ENCODE results near the gene C10orf71.

Gene C10orf71

GRCh38 chr10:49297818-49298670 is 926 bp upstream of the C10orf71 start:
- peaks cover 4% of the 10 kb centered on the region for H3K4me1 ChIP-seq (ENCODE audit: control insufficient read depth, insufficient read depth, low read length)
- no peak overlapping the region for H3K9ac ChIP-seq (ENCODE audit: low read depth, low read length)
- no peak overlapping the region for H3K4me3 ChIP-seq (ENCODE audit: low read depth, low read length)
- no peaks in the 10 kb centered on the region for H3K9me3 ChIP-seq (ENCODE audit: control insufficient read depth, insufficient read depth, low read length)
- H3K36me3 ChIP-seq (ENCODE audit: control insufficient read depth, insufficient read depth, low read length), result no peaks in the 10 kb centered on the region
- no peaks in the 10 kb centered on the region for H3K27me3 ChIP-seq (ENCODE audit: control insufficient read depth, insufficient read depth, low read length)

GRCh38 chr10:49298671-49298982 is 343 bp upstream of the C10orf71 start:
- Histone ChIP-seq H3K9ac (ENCODE audit: low read depth, low read length) (no peak overlapping the region), H3K4me1 (ENCODE audit: control insufficient read depth, insufficient read depth, low read length) (peaks cover 4% of the 10 kb centered on the region), H3K4me3 (ENCODE audit: low read depth, low read length) (no peak overlapping the region), H3K36me3 (ENCODE audit: control insufficient read depth, insufficient read depth, low read length) (no peaks in the 10 kb centered on the region), H3K27me3 (ENCODE audit: control insufficient read depth, insufficient read depth, low read length) (no peaks in the 10 kb centered on the region), H3K9me3 (ENCODE audit: control insufficient read depth, insufficient read depth, low read length) (no peaks in the 10 kb centered on the region)

GRCh38 chr10:49299816-49300139 is 808 bp downstream of the C10orf71 start:
- Histone ChIP-seq H3K27me3 (ENCODE audit: control insufficient read depth, insufficient read depth, low read length) (no peaks in the 10 kb centered on the region), H3K4me3 (ENCODE audit: low read depth, low read length) (no peak overlapping the region), H3K4me1 (ENCODE audit: control insufficient read depth, insufficient read depth, low read length) (peaks cover 6% of the 10 kb centered on the region), H3K36me3 (ENCODE audit: control insufficient read depth, insufficient read depth, low read length) (no peaks in the 10 kb centered on the region), H3K9ac (ENCODE audit: low read depth, low read length) (no peak overlapping the region), H3K9me3 (ENCODE audit: control insufficient read depth, insufficient read depth, low read length) (no peaks in the 10 kb centered on the region)

GRCh38 chr10:49300140-49300974 is 1.4 kb downstream of the C10orf71 start:
- Histone ChIP-seq H3K9ac (ENCODE audit: low read depth, low read length) (no peak overlapping the region), H3K4me1 (ENCODE audit: control insufficient read depth, insufficient read depth, low read length) (peaks cover 6% of the 10 kb centered on the region), H3K9me3 (ENCODE audit: control insufficient read depth, insufficient read depth, low read length) (no peaks in the 10 kb centered on the region), H3K36me3 (ENCODE audit: control insufficient read depth, insufficient read depth, low read length) (no peaks in the 10 kb centered on the region), H3K4me3 (ENCODE audit: low read depth, low read length) (no peak overlapping the region), H3K27me3 (ENCODE audit: control insufficient read depth, insufficient read depth, low read length) (no peaks in the 10 kb centered on the region)

- no peaks in the 10 kb centered on the region for H3K9me3 ChIP-seq (ENCODE audit: control insufficient read depth, insufficient read depth, low read length)
- no peak overlapping the region for H3K4me3 ChIP-seq (ENCODE audit: low read depth, low read length)
- no peaks in the 10 kb centered on the region for H3K27me3 ChIP-seq (ENCODE audit: control insufficient read depth, insufficient read depth, low read length)
- H3K9ac ChIP-seq (ENCODE audit: low read depth, low read length), result no peak overlapping the region
- peaks cover 6% of the 10 kb centered on the region for H3K4me1 ChIP-seq (ENCODE audit: control insufficient read depth, insufficient read depth, low read length)
- no peaks in the 10 kb centered on the region for H3K36me3 ChIP-seq (ENCODE audit: control insufficient read depth, insufficient read depth, low read length)
These were observed 2.3 kb downstream of the C10orf71 start for GRCh38 chr10:49301302-49301701.

- no peak overlapping the region for H3K4me3 ChIP-seq (ENCODE audit: low read depth, low read length)
- H3K36me3 ChIP-seq (ENCODE audit: control insufficient read depth, insufficient read depth, low read length), result no peaks in the 10 kb centered on the region
- peaks cover 6% of the 10 kb centered on the region for H3K4me1 ChIP-seq (ENCODE audit: control insufficient read depth, insufficient read depth, low read length)
- H3K9me3 ChIP-seq (ENCODE audit: control insufficient read depth, insufficient read depth, low read length), result no peaks in the 10 kb centered on the region
- H3K27me3 ChIP-seq (ENCODE audit: control insufficient read depth, insufficient read depth, low read length), result no peaks in the 10 kb centered on the region
- H3K9ac ChIP-seq (ENCODE audit: low read depth, low read length), result no peak overlapping the region
These were observed 3.1 kb downstream of the C10orf71 start for GRCh38 chr10:49302088-49302487.

- H3K4me1 ChIP-seq (ENCODE audit: control insufficient read depth, insufficient read depth, low read length), result peaks cover 2% of the 10 kb centered on the region
- no peak overlapping the region for H3K4me3 ChIP-seq (ENCODE audit: low read depth, low read length)
- no peaks in the 10 kb centered on the region for H3K27me3 ChIP-seq (ENCODE audit: control insufficient read depth, insufficient read depth, low read length)
- H3K9ac ChIP-seq (ENCODE audit: low read depth, low read length), result no peak overlapping the region
- H3K36me3 ChIP-seq (ENCODE audit: control insufficient read depth, insufficient read depth, low read length), result no peaks in the 10 kb centered on the region
- H3K9me3 ChIP-seq (ENCODE audit: control insufficient read depth, insufficient read depth, low read length), result no peaks in the 10 kb centered on the region
These were observed 4.7 kb downstream of the C10orf71 start for GRCh38 chr10:49303711-49304110.

- H3K4me1 ChIP-seq (ENCODE audit: control insufficient read depth, insufficient read depth, low read length), result peaks cover 2% of the 10 kb centered on the region
- H3K36me3 ChIP-seq (ENCODE audit: control insufficient read depth, insufficient read depth, low read length), result no peaks in the 10 kb centered on the region
- H3K9me3 ChIP-seq (ENCODE audit: control insufficient read depth, insufficient read depth, low read length), result no peaks in the 10 kb centered on the region
- H3K4me3 ChIP-seq (ENCODE audit: low read depth, low read length), result no peak overlapping the region
- H3K27me3 ChIP-seq (ENCODE audit: control insufficient read depth, insufficient read depth, low read length), result no peaks in the 10 kb centered on the region
- H3K9ac ChIP-seq (ENCODE audit: low read depth, low read length), result no peak overlapping the region
These were observed 5.2 kb downstream of the C10orf71 start for GRCh38 chr10:49304137-49304536.

GRCh38 chr10:49307921-49308320 is 9.0 kb downstream of the C10orf71 start:
- peaks cover 2% of the 10 kb centered on the region for H3K4me1 ChIP-seq (ENCODE audit: control insufficient read depth, insufficient read depth, low read length)
- no peaks in the 10 kb centered on the region for H3K36me3 ChIP-seq (ENCODE audit: control insufficient read depth, insufficient read depth, low read length)
- no peaks in the 10 kb centered on the region for H3K9me3 ChIP-seq (ENCODE audit: control insufficient read depth, insufficient read depth, low read length)
- no peak overlapping the region for H3K4me3 ChIP-seq (ENCODE audit: low read depth, low read length)
- no peaks in the 10 kb centered on the region for H3K27me3 ChIP-seq (ENCODE audit: control insufficient read depth, insufficient read depth, low read length)
- no peak overlapping the region for H3K9ac ChIP-seq (ENCODE audit: low read depth, low read length)

GRCh38 chr10:49308881-49309280 is 9.9 kb downstream of the C10orf71 start:
- no peaks in the 10 kb centered on the region for H3K27me3 ChIP-seq (ENCODE audit: control insufficient read depth, insufficient read depth, low read length)

GRCh38 chr10:49309691-49310411 is 10.9 kb downstream of the C10orf71 start:
- H3K9ac ChIP-seq (ENCODE audit: low read depth, low read length), result no peak overlapping the region
- no peaks in the 10 kb centered on the region for H3K27me3 ChIP-seq (ENCODE audit: control insufficient read depth, insufficient read depth, low read length)
- no peak overlapping the region for H3K4me3 ChIP-seq (ENCODE audit: low read depth, low read length)
- H3K9me3 ChIP-seq (ENCODE audit: control insufficient read depth, insufficient read depth, low read length), result no peaks in the 10 kb centered on the region
- H3K36me3 ChIP-seq (ENCODE audit: control insufficient read depth, insufficient read depth, low read length), result no peaks in the 10 kb centered on the region
- H3K4me1 ChIP-seq (ENCODE audit: control insufficient read depth, insufficient read depth, low read length), result no peaks in the 10 kb centered on the region

More at GRCh38 chr10:49308881-49309280, 9.9 kb downstream of the C10orf71 start:
- H3K4me3 ChIP-seq (ENCODE audit: low read depth, low read length), result no peak overlapping the region
- no peaks in the 10 kb centered on the region for H3K9me3 ChIP-seq (ENCODE audit: control insufficient read depth, insufficient read depth, low read length)
- H3K9ac ChIP-seq (ENCODE audit: low read depth, low read length), result no peak overlapping the region
- H3K4me1 ChIP-seq (ENCODE audit: control insufficient read depth, insufficient read depth, low read length), result no peaks in the 10 kb centered on the region
- no peaks in the 10 kb centered on the region for H3K36me3 ChIP-seq (ENCODE audit: control insufficient read depth, insufficient read depth, low read length)
